HCT116 (cell line): ENCODE results near the gene PSMB7. TPM values are rescaled to one million over a fixed set of nuclear protein-coding genes. Genes with fewer than 3 reads are reported as not detected.

ENCODE experiments used
- ATAC-seq: fragments of 200-7000 bp; cut with Tn5 transposase; 2 replicates; pipeline ENCODE4 v1.9.1; 2020; ENCODE audit warnings: mild to moderate bottlenecking, moderate library complexity
- BruUV-seq: library from RNA; stranded (reverse); fragments of 400-500 nt; replicated peaks from 2 replicates; lab custom pipeline; 2021; lab: Mats Ljungman, UMichigan
- CTCF ChIA-PET: fragments of 300-600 bp; sonication (Branson Sonifier 250); formaldehyde crosslinking; loops from one replicate; lab custom pipeline; 2021; ENCODE audit warnings: antibody characterized with exemption; lab: Charles Lee
- POLR2A ChIA-PET: fragments of 300-600, 350-600 bp; sonication (Branson Sonifier 250); formaldehyde crosslinking; loops from one replicate; lab custom pipeline; 2021; ENCODE audit warnings: antibody characterized with exemption; lab: Charles Lee
- RAD21 ChIA-PET, 2 experiments: fragments of 300-600 bp; sonication (Branson Sonifier 250); formaldehyde crosslinking; loops; one replicate each; lab custom pipeline; 2023; ENCODE audit warnings: low total read pairs in 2 of 2; ENCODE audit not compliant: uncharacterized antibody in 2 of 2, unreplicated experiment in 2 of 2, low non-redundant PET in 1 of 2; lab: Charles Lee
- DNase-seq: peaks from one replicate; pipeline ENCODE4 v3.0.0-alpha.2; 2010; ENCODE audit warnings: low read depth, low spot score
- H2AFZ ChIP-seq: fragments of 200-600 bp; shearing (Covaris generic), sonication (generic); 2 replicates; pipeline ENCODE4 v1.6.1; 2017; ENCODE audit warnings: low read depth, mixed run types, mixed read lengths, antibody characterized with exemption, low read length; ENCODE audit not compliant: poor library complexity, severe bottlenecking
- H3K27ac ChIP-seq: 2 replicates; pipeline ENCODE4 v1.5.1; 2012; ENCODE audit warnings: low read depth, low read length
- H3K27me3 ChIP-seq: fragments of 200-600 bp; sonication (generic); 2 replicates; pipeline ENCODE4 v1.6.1; 2016; ENCODE audit warnings: mixed run types, low read length, mixed read lengths; ENCODE audit not compliant: insufficient read depth
- H3K36me3 ChIP-seq, 2 experiments: fragments of 200-500 bp in 1 of 2; fragments of 200-600 bp in 1 of 2; sonication (Bioruptor generic) in 1 of 2; sonication (generic) in 1 of 2; 2 replicates each; pipeline versions ENCODE4 v1.5.1 to v1.6.1; 2014 to 2016; ENCODE audit warnings: low read length in 2 of 2, inconsistent platforms in 1 of 2, mixed read lengths in 1 of 2, mixed run types in 1 of 2; ENCODE audit not compliant: insufficient read depth in 2 of 2, control insufficient read depth in 1 of 2
- H3K4me1 ChIP-seq, 2 experiments: fragments of 200-600 bp in 1 of 2; sonication (generic) in 1 of 2; 2 replicates each; pipeline versions ENCODE4 v1.5.1 to v1.6.1; 2012 to 2017; ENCODE audit warnings: low read length in 2 of 2, inconsistent platforms in 1 of 2, mild to moderate bottlenecking in 1 of 2, mixed read lengths in 1 of 2, mixed run types in 1 of 2, moderate library complexity in 1 of 2; ENCODE audit not compliant: insufficient read depth in 2 of 2, control insufficient read depth in 1 of 2
- H3K4me2 ChIP-seq: fragments of 200-600 bp; sonication (generic); 2 replicates; pipeline ENCODE4 v1.6.1; 2017; ENCODE audit warnings: mixed run types, low read length, mixed read lengths
- H3K4me3 ChIP-seq, 2 experiments: fragments of 200-600 bp in 1 of 2; sonication (generic) in 1 of 2; replicated peaks in 1 of 2; 2 replicates each; pipeline ENCODE4 v1.5.1; 2011 to 2016; ENCODE audit warnings: low read length in 2 of 2, control low read depth in 1 of 2, low read depth in 1 of 2, mild to moderate bottlenecking in 1 of 2, mixed read lengths in 1 of 2, mixed run types in 1 of 2
- H3K79me2 ChIP-seq: fragments of 200-600 bp; sonication (generic); 2 replicates; pipeline ENCODE4 v1.6.1; 2017; ENCODE audit warnings: mild to moderate bottlenecking, mixed run types, low read length, moderate library complexity, mixed read lengths; ENCODE audit not compliant: insufficient read depth
- H3K9ac ChIP-seq: fragments of 200-600 bp; sonication (generic); 2 replicates; pipeline ENCODE4 v1.6.1; 2016; ENCODE audit warnings: low read length, mixed read lengths
- H3K9me2 ChIP-seq: fragments of 200-600 bp; sonication (generic), shearing (Covaris generic); 2 replicates; pipeline ENCODE4 v1.6.1; 2017; ENCODE audit warnings: mixed run types, mild to moderate bottlenecking, moderate library complexity; ENCODE audit not compliant: insufficient read depth
- H3K9me3 ChIP-seq, 2 experiments: fragments of 200-500 bp in 1 of 2; fragments of 200-600 bp in 1 of 2; sonication (Bioruptor generic) in 1 of 2; sonication (generic) in 1 of 2; 2 replicates each; pipeline ENCODE4 v1.6.1; 2014 to 2017; ENCODE audit warnings: low read length in 2 of 2, mixed read lengths in 2 of 2, inconsistent platforms in 1 of 2, low read depth in 1 of 2, mild to moderate bottlenecking in 1 of 2, mixed run types in 1 of 2, moderate library complexity in 1 of 2; ENCODE audit not compliant: control insufficient read depth in 1 of 2, insufficient read depth in 1 of 2
- H4K20me1 ChIP-seq: fragments of 200-600 bp; sonication (generic), shearing (Covaris generic); 2 replicates; pipeline ENCODE4 v1.6.1; 2017; ENCODE audit warnings: mixed run types, mild to moderate bottlenecking, moderate library complexity; ENCODE audit not compliant: insufficient read depth
- ELF1 ChIP-seq: IDR thresholded peaks from 2 replicates; pipeline ENCODE4 v1.6.1; 2012; ENCODE audit warnings: low read depth, borderline replicate concordance
- MAX ChIP-seq: IDR thresholded peaks from 2 replicates; pipeline ENCODE4 v1.6.1; 2012
- RAD21 ChIP-seq: IDR thresholded peaks from 2 replicates; pipeline ENCODE4 v1.6.1; 2012; ENCODE audit warnings: low read depth, mild to moderate bottlenecking
- SP1 ChIP-seq: IDR thresholded peaks from 2 replicates; pipeline ENCODE4 v1.6.1; 2012; ENCODE audit warnings: low read depth
- YY1 ChIP-seq: IDR thresholded peaks from 2 replicates; pipeline ENCODE4 v1.6.1; 2011; ENCODE audit warnings: low read length, low read depth, moderate library complexity, mild to moderate bottlenecking; ENCODE audit not compliant: insufficient replicate concordance; ENCODE audit errors: extremely low read depth
- ZNF274 ChIP-seq: fragments of 200-500 bp; sonication (Bioruptor generic); IDR thresholded peaks from 2 replicates; pipeline ENCODE4 v1.6.1; 2014; ENCODE audit warnings: mild to moderate bottlenecking, low read depth, low read length, inconsistent platforms
- intact Hi-C: fragments of 100-400 bp; cut with micrococcal nuclease; formaldehyde crosslinking; loops from 2 replicates; pipeline ENCODE4 v1.10.0; 2022
- total RNA-seq: library from RNA; stranded (reverse); gene quantifications from one replicate; pipeline ENCODE4 v1.2.1, GENCODE V29; 2021; ENCODE audit not compliant: unreplicated experiment
- TF ChIP-seq, protein P1 (sequence below): IDR thresholded peaks from 2 replicates; pipeline ENCODE4 v1.6.1; 2012; ENCODE audit warnings: low read depth
- TF ChIP-seq, protein P2 (sequence below), 3 experiments: fragments of 200-600 bp in 1 of 3; sonication (generic) in 1 of 3; IDR thresholded peaks in 2 of 3; conservative IDR thresholded peaks in 1 of 3; 2 replicates each; pipeline ENCODE4 v1.5.1; 2012 to 2017; ENCODE audit warnings: low read depth in 2 of 3, low read length in 2 of 3, antibody characterized with exemption in 1 of 3, borderline replicate concordance in 1 of 3, control low read depth in 1 of 3, mild to moderate bottlenecking in 1 of 3, mixed read lengths in 1 of 3, mixed run types in 1 of 3, moderate library complexity in 1 of 3; ENCODE audit not compliant: insufficient read depth in 1 of 3

Gene PSMB7
- total RNA-seq, 1 experiment from 2014 or later: 222 TPM

- TF ChIP-seq, protein P1, sequence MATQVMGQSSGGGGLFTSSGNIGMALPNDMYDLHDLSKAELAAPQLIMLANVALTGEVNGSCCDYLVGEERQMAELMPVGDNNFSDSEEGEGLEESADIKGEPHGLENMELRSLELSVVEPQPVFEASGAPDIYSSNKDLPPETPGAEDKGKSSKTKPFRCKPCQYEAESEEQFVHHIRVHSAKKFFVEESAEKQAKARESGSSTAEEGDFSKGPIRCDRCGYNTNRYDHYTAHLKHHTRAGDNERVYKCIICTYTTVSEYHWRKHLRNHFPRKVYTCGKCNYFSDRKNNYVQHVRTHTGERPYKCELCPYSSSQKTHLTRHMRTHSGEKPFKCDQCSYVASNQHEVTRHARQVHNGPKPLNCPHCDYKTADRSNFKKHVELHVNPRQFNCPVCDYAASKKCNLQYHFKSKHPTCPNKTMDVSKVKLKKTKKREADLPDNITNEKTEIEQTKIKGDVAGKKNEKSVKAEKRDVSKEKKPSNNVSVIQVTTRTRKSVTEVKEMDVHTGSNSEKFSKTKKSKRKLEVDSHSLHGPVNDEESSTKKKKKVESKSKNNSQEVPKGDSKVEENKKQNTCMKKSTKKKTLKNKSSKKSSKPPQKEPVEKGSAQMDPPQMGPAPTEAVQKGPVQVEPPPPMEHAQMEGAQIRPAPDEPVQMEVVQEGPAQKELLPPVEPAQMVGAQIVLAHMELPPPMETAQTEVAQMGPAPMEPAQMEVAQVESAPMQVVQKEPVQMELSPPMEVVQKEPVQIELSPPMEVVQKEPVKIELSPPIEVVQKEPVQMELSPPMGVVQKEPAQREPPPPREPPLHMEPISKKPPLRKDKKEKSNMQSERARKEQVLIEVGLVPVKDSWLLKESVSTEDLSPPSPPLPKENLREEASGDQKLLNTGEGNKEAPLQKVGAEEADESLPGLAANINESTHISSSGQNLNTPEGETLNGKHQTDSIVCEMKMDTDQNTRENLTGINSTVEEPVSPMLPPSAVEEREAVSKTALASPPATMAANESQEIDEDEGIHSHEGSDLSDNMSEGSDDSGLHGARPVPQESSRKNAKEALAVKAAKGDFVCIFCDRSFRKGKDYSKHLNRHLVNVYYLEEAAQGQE: no peak
- TF ChIP-seq ELF1 (no peak), YY1 (no peak), MAX (no peak), RAD21 (no peak)
Measured at GRCh38 chr9:124341455-124342170, 73.6 kb downstream of the PSMB7 start (continued).

DNA sequence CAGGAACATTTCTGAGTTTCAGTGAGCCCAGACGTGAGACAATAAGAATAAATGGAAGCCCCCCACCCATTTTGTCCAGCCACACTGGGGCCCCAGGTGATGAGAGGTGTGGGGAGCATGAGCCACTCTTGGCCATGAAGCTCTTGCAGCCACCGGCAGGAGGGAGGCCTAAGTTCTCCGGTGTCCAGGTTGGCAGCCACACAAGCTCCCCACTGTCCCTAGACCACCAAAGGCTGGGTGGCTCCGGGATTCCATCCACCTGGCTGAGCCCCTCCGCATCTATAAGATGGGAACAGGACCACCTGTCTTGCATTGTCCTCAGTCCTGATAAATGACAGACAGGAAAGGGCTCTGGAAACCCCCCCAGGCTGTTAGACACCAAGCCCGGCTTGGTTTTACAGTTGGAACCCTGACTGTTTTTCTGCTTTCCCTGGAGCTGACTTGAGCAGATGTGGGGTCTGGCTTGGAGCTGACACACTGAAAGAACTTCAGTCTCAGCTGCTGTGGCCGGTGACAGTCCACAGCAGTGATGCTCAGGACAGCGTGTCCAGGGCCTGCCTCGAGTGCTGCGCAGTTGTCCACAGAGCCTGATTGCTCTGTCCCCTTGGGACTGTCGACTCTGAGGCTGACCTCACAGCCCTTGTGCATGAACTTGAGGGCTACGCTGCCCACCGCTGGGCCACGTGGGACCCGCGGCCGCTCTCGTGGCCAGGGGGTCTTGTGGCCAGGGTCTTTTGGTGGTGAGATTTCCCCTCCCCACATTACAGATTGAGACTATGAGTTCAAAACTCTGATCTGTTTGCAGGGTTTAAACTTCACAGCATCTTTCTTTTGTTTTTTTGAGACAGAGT lies 74.8 kb downstream of the PSMB7 start:
- H3K27ac ChIP-seq: no peak overlapping the region
- ChIA-PET CTCF (no interaction called here), POLR2A (no interaction called here), RAD21 (no interaction called here)
- intact Hi-C loops: no loop called here
- no peak overlapping the region for H2AFZ ChIP-seq
- H3K27me3 ChIP-seq: no peaks in the 10 kb centered on the region
- no peaks in the 10 kb centered on the region for H3K9me2 ChIP-seq
- no peak overlapping the region for H3K4me2 ChIP-seq
- no peak for ATAC-seq
- no TSS peak for BruUV-seq
- DNase-seq: no peak
- no peaks in the 10 kb centered on the region for H3K79me2 ChIP-seq
- H4K20me1 ChIP-seq: no peaks in the 10 kb centered on the region
- peaks cover 3 to 7% of the 10 kb centered on the region in 2 experiments; a peak in 1 of 4 replicates for H3K36me3 ChIP-seq
- H3K9me3 ChIP-seq: no peaks in the 10 kb centered on the region
- H3K4me3 ChIP-seq: no peak overlapping the region
- H3K9ac ChIP-seq: no peak overlapping the region
- TF ChIP-seq ZNF274: no peak
- TF ChIP-seq, protein P2, sequence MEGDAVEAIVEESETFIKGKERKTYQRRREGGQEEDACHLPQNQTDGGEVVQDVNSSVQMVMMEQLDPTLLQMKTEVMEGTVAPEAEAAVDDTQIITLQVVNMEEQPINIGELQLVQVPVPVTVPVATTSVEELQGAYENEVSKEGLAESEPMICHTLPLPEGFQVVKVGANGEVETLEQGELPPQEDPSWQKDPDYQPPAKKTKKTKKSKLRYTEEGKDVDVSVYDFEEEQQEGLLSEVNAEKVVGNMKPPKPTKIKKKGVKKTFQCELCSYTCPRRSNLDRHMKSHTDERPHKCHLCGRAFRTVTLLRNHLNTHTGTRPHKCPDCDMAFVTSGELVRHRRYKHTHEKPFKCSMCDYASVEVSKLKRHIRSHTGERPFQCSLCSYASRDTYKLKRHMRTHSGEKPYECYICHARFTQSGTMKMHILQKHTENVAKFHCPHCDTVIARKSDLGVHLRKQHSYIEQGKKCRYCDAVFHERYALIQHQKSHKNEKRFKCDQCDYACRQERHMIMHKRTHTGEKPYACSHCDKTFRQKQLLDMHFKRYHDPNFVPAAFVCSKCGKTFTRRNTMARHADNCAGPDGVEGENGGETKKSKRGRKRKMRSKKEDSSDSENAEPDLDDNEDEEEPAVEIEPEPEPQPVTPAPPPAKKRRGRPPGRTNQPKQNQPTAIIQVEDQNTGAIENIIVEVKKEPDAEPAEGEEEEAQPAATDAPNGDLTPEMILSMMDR (IDR thresholded peaks at IDR 0.05 in 2 of 3, conservative IDR thresholded peaks at IDR 0.05 in 1 of 3; ENCODE audit: borderline replicate concordance in 1 of 3, insufficient read depth in 1 of 3, low read depth in 2 of 3, low read length in 2 of 3): no peak
- TF ChIP-seq MAX: no peak
- no peak for TF ChIP-seq SP1
- TF ChIP-seq ELF1: no peak
- peaks cover 9 to 22% of the 10 kb centered on the region in 2 experiments for H3K4me1 ChIP-seq
